HG03095 (cell line): ENCODE results near the gene THADA.

Experiments used
- ATAC-seq: cut with Tn5 transposase; IDR thresholded peaks from one replicate; pipeline ENCODE4 v1.9.1; 2021; ENCODE audit warnings: moderate library complexity; ENCODE audit not compliant: unreplicated experiment

THADA gene

DNA sequence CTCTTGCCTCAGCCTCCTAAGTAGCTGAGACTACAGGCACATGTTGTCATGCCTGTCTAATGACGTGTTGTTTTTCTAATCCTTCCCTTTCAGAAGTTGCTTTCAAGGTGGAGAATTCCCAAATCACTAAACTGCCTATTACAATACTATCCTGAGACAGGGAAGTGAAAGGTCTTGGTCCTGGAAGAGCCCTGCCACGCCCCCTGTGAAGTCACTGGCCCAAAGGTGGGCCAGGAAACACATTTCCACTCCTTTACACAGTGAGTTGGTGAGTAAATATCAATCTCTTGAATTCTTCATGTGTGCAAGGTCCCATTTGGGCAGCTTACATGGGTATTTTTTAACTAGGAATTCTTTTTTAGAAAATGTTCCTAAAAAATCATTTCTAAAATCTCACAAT is 150.1 kb downstream of the THADA start:
- no peak for ATAC-seq

GRCh38 chr2:43444989-43445645 is 150.7 kb downstream of the THADA start:
- ATAC-seq = no peak

DNA sequence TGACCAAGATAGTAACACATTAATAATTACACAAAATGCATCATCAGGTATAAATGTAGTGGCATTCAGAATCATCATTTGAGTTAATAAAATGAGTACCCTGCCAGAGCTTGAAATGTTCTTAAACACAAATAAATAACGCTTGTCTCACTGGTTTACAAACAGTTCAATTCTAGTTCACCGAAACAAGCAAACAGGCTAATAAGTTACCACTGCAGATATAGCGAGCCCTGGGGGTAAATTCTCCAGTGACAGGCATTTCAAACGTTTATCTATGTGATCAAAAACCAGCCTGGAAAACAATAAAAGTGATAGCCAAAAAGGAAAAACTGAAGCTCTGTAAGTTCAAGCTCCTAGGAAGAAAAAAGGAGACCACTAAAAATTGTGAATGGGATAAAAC is 152.6 kb downstream of the THADA start:
- ATAC-seq = no peak

GRCh38 chr2:43441195-43441594 is 154.6 kb downstream of the THADA start:
- no peak for ATAC-seq

GRCh38 chr2:43438858-43439655 is 156.8 kb downstream of the THADA start:
- ATAC-seq = no peak

GRCh38 chr2:43438342-43438741 is 157.5 kb downstream of the THADA start:
- no peak for ATAC-seq

GRCh38 chr2:43437363-43437762 is 158.5 kb downstream of the THADA start:
- no peak for ATAC-seq

- ATAC-seq = no peak
Measured at GRCh38 chr2:43436431-43436830, 159.4 kb downstream of the THADA start.

GRCh38 chr2:43435746-43436145 is 160.1 kb downstream of the THADA start:
- ATAC-seq = no peak

- no peak for ATAC-seq
Measured at GRCh38 chr2:43430489-43430888, 165.3 kb downstream of the THADA start.

- ATAC-seq = no peak
Measured at GRCh38 chr2:43429369-43429768, 166.5 kb downstream of the THADA start.

- ATAC-seq = no peak
Measured at GRCh38 chr2:43427032-43427424, 168.8 kb downstream of the THADA start.

DNA sequence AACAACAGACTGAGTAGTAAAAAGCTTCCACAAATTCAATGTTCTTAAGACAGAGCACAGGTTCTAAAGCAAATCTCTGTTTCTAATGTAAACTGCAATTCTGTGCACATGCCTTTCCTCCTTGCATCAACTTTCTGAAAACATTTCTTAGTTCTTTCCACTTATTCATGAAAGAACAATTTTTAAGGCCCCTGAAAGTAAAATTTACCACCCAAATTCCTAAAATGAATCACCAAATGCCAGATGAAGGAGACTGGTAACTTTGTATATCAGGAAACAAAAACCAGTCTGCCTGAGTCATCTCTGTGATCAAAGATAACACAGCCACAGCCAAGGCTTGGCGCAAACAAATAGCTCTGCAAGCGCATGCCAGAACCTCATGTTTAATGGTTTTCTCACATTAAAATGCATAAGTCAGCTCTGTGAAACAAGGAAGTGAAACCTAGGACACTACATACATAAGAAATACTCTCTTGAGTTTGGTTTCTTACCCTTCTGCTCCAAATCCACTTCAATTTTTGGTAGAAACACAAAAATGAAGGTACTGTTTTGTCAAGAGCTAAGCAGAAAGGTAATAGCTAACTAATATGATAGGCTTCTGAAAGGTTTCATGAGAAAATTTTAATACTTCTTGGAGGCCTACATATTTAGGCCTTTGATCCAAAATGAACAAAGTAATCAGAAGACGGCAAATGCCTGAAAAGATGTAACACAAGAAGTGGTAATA is 169.4 kb downstream of the THADA start:
- peak; percentile 80 for ATAC-seq

- no peak for ATAC-seq
Measured at GRCh38 chr2:43425659-43426058, 170.2 kb downstream of the THADA start.

DNA sequence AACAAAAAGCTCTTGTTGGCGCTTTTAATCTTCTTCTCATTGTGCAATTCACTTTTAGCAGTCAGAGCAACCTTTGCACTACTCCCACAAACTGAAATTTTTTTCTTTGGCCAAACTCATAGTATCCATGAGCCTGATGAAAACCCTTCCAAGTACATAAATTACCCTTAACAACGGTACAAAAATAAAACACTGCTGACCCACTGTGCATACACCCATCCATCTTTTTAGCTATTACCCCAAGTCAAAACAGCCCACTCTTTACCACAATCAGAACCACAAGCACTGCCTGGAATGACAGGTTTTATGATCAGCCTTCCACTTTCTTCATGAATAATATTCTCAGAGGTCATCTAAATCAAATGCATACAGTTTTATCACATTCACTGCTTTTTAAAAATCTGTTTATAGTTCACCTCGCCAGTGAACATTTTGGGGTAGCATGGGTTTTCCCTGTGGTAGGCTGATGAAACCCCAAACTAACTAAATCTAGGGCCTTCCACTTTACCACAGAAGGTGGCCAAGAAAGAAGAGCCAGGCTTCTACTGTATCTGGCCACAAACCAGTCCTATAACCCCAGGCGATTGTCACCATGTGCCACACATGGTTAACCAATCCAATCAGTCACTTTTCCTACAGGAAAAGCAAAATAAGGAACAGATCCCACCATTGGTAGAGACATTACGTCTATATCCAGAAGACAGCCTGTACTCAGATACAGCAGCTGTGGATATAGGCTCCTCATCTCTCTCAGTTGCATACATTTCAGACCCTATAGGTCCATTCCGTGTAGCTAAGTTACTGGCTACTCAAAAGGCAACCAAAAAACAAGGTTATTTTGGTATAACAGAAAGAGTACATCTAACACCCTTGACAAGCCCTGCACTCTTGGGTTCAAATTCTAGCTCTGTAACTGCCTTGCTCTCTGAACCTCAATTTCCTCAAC is 171.3 kb downstream of the THADA start:
- ATAC-seq = no peak

- no peak for ATAC-seq
Measured at GRCh38 chr2:43423941-43424261, 171.9 kb downstream of the THADA start.

DNA sequence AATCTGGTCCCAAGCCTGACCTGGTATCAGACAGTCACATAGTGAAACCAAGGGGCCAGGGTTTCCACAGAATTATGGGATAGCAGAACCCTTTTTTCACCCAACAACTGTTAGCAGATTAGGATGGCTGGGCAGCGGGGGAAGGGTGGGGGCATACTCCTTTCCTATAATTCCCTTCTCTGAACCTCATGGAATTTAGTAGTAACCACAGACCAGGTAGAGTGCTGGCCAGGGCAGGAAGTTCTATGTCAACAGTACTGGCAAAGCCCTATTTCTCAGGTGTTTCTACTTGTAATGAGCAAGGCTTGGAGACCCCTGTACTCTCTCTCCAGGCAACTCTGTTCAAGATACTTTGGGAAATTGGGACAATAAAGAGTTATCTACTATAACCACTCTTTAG is 174.6 kb downstream of the THADA start:
- no peak for ATAC-seq

DNA sequence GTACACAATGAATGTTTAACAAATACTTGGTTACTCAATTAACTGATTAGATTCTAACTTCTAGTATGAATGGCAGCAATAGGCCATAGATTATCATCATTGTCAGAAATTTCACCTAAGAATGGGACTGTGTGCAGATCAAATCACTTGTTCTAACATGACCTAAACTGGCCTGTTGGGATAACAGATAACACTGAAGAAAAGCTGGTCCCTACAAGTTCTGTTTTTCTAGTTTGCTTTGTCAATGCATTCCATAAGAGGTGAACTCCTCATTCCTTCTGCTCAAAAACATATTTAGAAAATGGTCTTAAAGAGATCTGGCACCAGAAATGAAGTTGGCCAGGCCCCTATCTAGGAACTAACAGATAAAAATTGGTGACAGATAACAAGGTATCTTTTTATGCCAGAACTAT is 175.4 kb downstream of the THADA start:
- no peak for ATAC-seq

GRCh38 chr2:43419876-43420275 is 176.0 kb downstream of the THADA start:
- no peak for ATAC-seq

DNA sequence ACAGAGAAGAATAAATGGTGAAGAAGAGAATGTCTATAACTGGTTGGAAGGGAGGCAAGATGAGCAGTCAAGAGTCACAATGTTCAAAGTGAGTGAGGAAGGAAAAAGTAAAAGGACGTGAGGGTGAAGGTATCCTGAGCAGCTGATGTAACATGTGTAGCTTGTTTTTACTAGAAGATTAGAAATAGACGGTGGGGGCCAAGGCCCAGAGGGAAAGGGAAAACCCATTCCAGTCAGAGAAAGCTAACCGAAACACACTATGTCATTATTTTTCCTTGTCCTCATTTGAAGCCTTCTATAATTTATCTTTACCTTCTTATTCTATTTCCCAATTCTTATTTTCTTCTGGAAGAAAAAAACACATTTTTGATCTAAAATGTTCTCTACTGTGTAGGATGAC is 176.6 kb downstream of the THADA start:
- no peak for ATAC-seq

GRCh38 chr2:43418680-43419079 is 177.2 kb downstream of the THADA start:
- no peak for ATAC-seq
